Esophagus muscularis mucosa (tissue), 4 donors: Measurements from ENCODE around the gene XDH.

Experiments
- CTCF ChIP-seq, 3 experiments: fragments of 200-600 bp in 2 of 3; fragments of 450-650 bp in 1 of 3; sonication (generic) in 2 of 3; IDR thresholded peaks; one replicate each; pipeline ENCODE4 v1.5.1; 2017 to 2019; ENCODE audit warnings: antibody characterized with exemption in 3 of 3, mild to moderate bottlenecking in 2 of 3, moderate library complexity in 1 of 3
- EP300 ChIP-seq: sonication (generic); formaldehyde crosslinking; IDR thresholded peaks from one replicate; pipeline ENCODE4 v1.6.1; 2017; ENCODE audit warnings: antibody characterized with exemption
- POLR2A ChIP-seq: fragments of 450-650 bp; IDR thresholded peaks from one replicate; pipeline ENCODE4 v1.6.1; 2017; ENCODE audit warnings: antibody characterized with exemption, moderate library complexity, mild to moderate bottlenecking, low read depth
- POLR2AphosphoS5 ChIP-seq, 2 donors: sonication (generic); formaldehyde crosslinking; IDR thresholded peaks; one replicate each; pipeline ENCODE4 v1.6.1; 2017; ENCODE audit warnings: antibody characterized with exemption in 2 of 2

- TF ChIP-seq CTCF (IDR thresholded peaks at IDR 0.05): no peak
- no peak for TF ChIP-seq POLR2AphosphoS5 (IDR thresholded peaks at IDR 0.05)
- no peak for TF ChIP-seq EP300
- TF ChIP-seq POLR2A: no peak
Observed at GRCh38 chr2:31397094-31397493, 17.4 kb downstream of the XDH start.
